Nephron progenitor cell (in vitro differentiated cells): ENCODE results near the gene IRS1.

Source experiments
- DNase-seq: peaks from one replicate; pipeline ENCODE4 v3.0.0; 2021
- H3K27ac Mint-ChIP-seq: 2 replicates; pipeline ENCODE4 v1.8.0; 2021; ENCODE audit warnings: mild to moderate bottlenecking, moderate library complexity, mixed read lengths
- H3K27me3 Mint-ChIP-seq: 2 replicates; pipeline ENCODE4 v1.8.0; 2021; ENCODE audit warnings: mild to moderate bottlenecking, low read depth, mixed read lengths; ENCODE audit not compliant: poor library complexity
- H3K36me3 Mint-ChIP-seq: 2 replicates; pipeline ENCODE4 v1.8.0; 2021; ENCODE audit warnings: low read depth, mixed read lengths
- H3K4me1 Mint-ChIP-seq: 2 replicates; pipeline ENCODE4 v1.8.0; 2021; ENCODE audit warnings: mixed read lengths
- H3K4me3 Mint-ChIP-seq: 2 replicates; pipeline ENCODE4 v1.8.0; 2021; ENCODE audit warnings: mild to moderate bottlenecking, moderate library complexity, mixed read lengths
- H3K9me3 Mint-ChIP-seq: 2 replicates; pipeline ENCODE4 v1.8.0; 2021; ENCODE audit warnings: mild to moderate bottlenecking, moderate library complexity, mixed read lengths
- CTCF ChIP-seq: fragments of 200-600 bp; sonication (generic); IDR thresholded peaks from 2 replicates; pipeline ENCODE4 v1.5.0; 2021; ENCODE audit warnings: antibody characterized with exemption

Gene IRS1

GRCh38 chr2:226761195-226761583 is 38.4 kb downstream of the IRS1 start:
- Mint-ChIP-seq H3K4me1 (no peaks in the 10 kb centered on the region), H3K27me3 (peaks cover 4% of the 10 kb centered on the region), H3K4me3 (no peak overlapping the region), H3K27ac (no peak overlapping the region), H3K9me3 (peaks cover 9% of the 10 kb centered on the region), H3K36me3 (peaks cover 28% of the 10 kb centered on the region)
- no peak for TF ChIP-seq CTCF
- DNase-seq: no peak

GRCh38 chr2:226760412-226761194 is 39.0 kb downstream of the IRS1 start:
- H3K27me3 Mint-ChIP-seq: peaks cover 4% of the 10 kb centered on the region
- no peak for DNase-seq
- peaks cover 9% of the 10 kb centered on the region for H3K9me3 Mint-ChIP-seq
- TF ChIP-seq CTCF: no peak
- peaks cover 2% of the 10 kb centered on the region for H3K4me1 Mint-ChIP-seq
- H3K27ac Mint-ChIP-seq: no peak overlapping the region
- H3K36me3 Mint-ChIP-seq: peaks cover 27% of the 10 kb centered on the region
- H3K4me3 Mint-ChIP-seq: no peak overlapping the region

GRCh38 chr2:226759768-226760167 is 39.9 kb downstream of the IRS1 start:
- DNase-seq: no peak
- peaks cover 10% of the 10 kb centered on the region for H3K4me1 Mint-ChIP-seq
- H3K27me3 Mint-ChIP-seq: peaks cover 4% of the 10 kb centered on the region
- peaks cover 19% of the 10 kb centered on the region for H3K36me3 Mint-ChIP-seq
- no peak overlapping the region for H3K27ac Mint-ChIP-seq
- peaks cover 6% of the 10 kb centered on the region for H3K9me3 Mint-ChIP-seq
- TF ChIP-seq CTCF: no peak
- no peak overlapping the region for H3K4me3 Mint-ChIP-seq

GRCh38 chr2:226758921-226759640 is 40.5 kb downstream of the IRS1 start:
- no peak for DNase-seq
- no peak overlapping the region for H3K27ac Mint-ChIP-seq
- H3K4me1 Mint-ChIP-seq: peaks cover 17% of the 10 kb centered on the region
- peaks cover under 1% of the 10 kb centered on the region for H3K27me3 Mint-ChIP-seq
- peaks cover 2% of the 10 kb centered on the region for H3K9me3 Mint-ChIP-seq
- H3K36me3 Mint-ChIP-seq: peaks cover 14% of the 10 kb centered on the region
- H3K4me3 Mint-ChIP-seq: no peak overlapping the region
- no peak for TF ChIP-seq CTCF

- peaks cover 26% of the 10 kb centered on the region for H3K4me1 Mint-ChIP-seq
- H3K36me3 Mint-ChIP-seq: no peaks in the 10 kb centered on the region
- DNase-seq: no peak
- no peak overlapping the region for H3K4me3 Mint-ChIP-seq
- no peak for TF ChIP-seq CTCF
- no peaks in the 10 kb centered on the region for H3K27me3 Mint-ChIP-seq
- no peak overlapping the region for H3K27ac Mint-ChIP-seq
- no peaks in the 10 kb centered on the region for H3K9me3 Mint-ChIP-seq
These were observed 43.5 kb downstream of the IRS1 start for GRCh38 chr2:226756131-226756530.
